Loucy (cell line): Measurements from ENCODE around the gene NDUFA8.
A peak's percentile ranks its signal among the peaks of the same experiment; 100 is the strongest.

Experiments
- CTCF ChIP-seq: fragments of 200-600 bp; sonication (generic); conservative IDR thresholded peaks from 2 replicates; pipeline ENCODE4 v1.5.1; 2014; ENCODE audit warnings: mild to moderate bottlenecking, antibody characterized with exemption, low read length
- EZH2phosphoT487 ChIP-seq: fragments of 200-600 bp; IDR thresholded peaks from 2 replicates; pipeline ENCODE4 v1.6.1; 2018; ENCODE audit warnings: antibody characterized with exemption, mild to moderate bottlenecking, moderate library complexity, borderline replicate concordance

GRCh38 chr9:122125158-122125508 lies 34.4 kb downstream of the NDUFA8 start:
- peak; percentile 94 for TF ChIP-seq CTCF
- TF ChIP-seq EZH2phosphoT487, result no peak
